HG03135 (cell line): ENCODE results near the gene RASGRP2.

Experiments used
- ATAC-seq: cut with Tn5 transposase; IDR thresholded peaks from one replicate; pipeline ENCODE4 v1.9.1; 2021; ENCODE audit warnings: mild to moderate bottlenecking, moderate library complexity; ENCODE audit not compliant: unreplicated experiment

The RASGRP2 gene

DNA sequence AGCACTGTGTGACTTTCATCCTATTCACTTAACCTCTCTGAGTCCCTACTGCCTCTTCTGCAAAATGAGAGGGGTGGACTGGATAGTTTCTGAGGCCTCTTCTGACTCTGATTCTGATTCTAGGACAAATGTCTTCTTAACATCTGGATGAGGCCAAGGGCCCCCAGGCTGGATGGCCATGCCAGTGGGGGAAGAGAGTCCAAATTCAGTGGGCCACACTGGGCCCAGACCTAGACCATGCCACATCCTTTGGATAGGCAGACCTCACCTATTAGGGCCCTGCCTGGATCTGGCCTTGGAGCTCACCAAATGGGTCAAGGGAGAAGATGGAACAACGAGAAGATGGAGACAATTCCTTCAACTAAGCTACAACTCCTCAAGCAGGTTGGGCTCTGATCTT is 45.5 kb downstream of the RASGRP2 start:
- no peak for ATAC-seq

- no peak for ATAC-seq
Observed at GRCh38 chr11:64697663-64698375, 46.1 kb downstream of the RASGRP2 start.

GRCh38 chr11:64696045-64696444 is 47.9 kb downstream of the RASGRP2 start:
- ATAC-seq, result no peak

DNA sequence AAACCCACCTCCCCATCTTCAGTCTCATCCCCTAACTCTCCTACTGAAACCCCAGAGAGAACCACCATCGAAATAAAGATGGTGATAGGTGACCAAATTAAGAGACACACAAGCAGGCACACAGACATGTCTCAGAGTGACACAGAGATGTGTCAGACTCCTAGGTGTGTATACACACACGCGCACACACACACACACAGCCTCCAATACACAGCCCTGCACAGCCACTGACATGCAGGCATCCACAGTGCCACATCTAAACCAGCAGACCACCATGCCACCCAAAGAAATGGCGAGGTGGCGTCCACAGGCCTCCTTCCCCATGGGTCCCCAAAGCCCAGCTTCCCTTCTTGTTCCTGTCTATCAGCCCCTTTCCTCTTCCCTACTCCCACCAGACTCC is 48.4 kb downstream of the RASGRP2 start:
- ATAC-seq, result no peak

- no peak for ATAC-seq
Observed at GRCh38 chr11:64694821-64695365, 49.0 kb downstream of the RASGRP2 start.

- no peak for ATAC-seq
Observed at GRCh38 chr11:64694026-64694755, 49.8 kb downstream of the RASGRP2 start.

DNA sequence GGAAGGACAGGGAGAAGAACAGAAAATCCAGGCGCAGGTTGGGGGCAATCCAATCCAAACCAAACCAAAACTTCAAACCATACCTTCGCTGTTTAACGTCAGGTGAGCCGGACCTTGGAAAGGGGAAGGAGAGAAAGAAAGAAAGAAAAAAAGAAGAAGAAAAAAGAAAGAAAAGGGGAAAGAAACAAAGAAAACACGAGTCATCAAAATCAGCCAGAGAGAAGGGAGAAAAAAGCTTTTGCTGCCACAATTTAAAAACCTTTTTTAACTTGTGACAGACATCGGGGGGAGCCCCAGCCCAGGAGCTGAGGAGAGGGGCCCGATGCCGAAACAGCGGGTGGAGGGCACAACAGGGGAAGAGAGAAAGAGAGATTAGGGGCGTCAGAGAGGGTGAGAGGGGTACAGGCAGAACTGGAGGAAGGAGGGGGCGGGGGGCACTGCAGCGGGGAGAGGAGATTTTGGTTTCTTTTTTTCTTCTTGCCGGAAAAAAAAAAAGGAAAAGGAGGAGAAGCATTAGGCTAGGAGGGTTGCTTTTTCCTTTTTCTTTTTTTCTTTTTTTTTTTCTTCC is 51.1 kb downstream of the RASGRP2 start:
- no peak for ATAC-seq

DNA sequence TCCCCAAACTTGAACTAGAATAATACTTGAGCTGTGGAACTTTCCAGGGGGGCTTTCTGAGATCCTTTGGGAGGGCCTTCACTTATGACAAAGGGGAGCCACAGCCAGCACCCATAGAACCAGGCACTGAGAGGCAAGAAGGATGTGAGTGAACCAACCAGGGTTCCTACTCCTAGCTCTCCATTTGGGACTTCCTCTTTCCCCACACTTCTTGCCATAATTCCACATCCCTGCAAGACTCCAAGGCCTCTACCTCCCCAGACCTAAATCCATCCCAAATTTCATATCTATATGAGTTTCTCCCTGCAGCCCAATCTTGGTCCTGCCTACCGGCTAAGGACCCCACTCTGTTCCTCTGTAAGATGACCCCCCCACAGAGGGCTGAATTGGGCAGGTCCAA is 52.4 kb downstream of the RASGRP2 start:
- no peak for ATAC-seq

DNA sequence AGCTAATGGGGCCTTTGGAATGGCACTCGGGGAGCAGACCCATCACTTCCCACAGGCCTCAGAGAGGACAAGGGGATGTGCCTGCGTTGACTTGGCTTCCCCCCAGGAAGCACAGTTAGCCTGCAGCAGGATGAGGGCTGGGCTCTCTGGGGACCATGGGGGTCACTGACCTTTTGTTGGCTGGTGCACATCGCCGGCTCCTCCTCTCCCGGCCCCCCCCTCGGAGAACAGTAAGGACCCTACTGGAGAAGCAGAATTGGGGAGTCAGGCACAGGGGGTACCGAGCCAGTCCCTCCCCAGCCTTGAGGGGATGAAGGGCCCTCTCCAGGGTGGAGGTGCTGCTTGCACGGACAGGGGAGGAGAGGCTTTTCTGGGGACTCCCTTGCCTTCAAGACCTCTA is 53.7 kb downstream of the RASGRP2 start:
- no peak for ATAC-seq

DNA sequence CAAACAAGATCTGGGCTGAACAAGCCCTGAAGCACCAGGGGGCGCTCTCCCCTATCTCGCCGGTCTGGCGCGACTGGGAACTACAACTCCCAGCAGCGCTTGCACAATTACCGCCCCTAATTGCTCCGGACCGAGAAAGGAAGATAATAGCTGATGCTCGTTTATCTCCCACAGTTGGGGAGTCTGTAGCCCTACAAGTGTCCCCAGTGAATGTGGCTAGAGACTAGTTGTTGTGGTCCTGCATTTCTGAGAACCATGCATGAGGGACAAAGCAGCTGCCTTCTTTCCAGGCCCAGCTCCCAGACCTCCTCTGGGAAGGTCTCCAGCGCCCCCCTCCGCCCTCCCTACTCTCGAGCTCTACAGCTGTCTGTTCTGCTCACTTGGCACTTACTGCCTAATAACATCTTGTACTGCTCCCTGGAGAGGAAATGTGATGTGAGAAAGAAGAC is 55.4 kb downstream of the RASGRP2 start:
- peak; percentile 85 for ATAC-seq

DNA sequence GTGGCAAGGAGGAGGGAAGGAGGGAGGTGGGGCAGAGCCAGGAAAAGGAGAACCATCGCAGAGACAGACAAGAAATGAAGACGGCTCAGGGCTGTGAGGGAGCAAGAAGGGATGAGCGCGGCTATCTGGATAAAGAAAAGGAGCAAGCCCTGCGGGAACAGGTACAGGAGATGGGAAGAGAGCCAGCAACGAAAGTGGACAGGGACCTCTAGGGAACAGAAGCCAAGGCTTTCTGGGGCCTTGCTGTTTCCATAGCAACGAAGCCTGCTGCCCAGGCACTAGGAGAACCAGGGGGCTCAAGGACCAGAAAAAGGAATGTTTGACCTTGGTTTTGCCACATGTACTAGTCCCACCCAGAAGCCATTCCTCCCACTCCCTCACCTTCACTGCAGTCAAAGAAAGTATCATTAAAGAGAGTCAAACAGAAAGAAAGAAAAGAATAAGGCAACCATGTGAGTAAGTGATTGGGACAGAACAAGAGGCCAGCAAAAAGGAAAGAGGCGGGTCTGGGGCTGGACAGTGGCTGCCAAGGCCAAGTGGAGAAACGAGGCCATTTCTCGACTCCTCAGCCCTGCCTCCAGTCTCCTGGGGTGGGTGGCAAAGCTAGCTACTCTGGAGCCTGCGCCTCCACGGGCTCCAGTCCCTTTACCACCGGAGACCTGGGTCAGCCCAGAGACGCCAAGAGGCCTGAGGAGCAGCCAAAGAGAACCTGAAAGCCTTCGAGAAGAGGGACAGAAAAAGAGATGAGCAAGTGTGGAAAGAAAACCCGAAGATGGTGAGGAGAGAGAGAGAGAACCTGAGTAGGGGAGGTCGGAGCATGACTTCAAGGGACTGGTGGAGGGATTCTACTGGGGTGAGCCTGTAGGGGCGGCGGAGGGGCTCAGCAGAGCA is 56.1 kb downstream of the RASGRP2 start:
- ATAC-seq, result no peak

DNA sequence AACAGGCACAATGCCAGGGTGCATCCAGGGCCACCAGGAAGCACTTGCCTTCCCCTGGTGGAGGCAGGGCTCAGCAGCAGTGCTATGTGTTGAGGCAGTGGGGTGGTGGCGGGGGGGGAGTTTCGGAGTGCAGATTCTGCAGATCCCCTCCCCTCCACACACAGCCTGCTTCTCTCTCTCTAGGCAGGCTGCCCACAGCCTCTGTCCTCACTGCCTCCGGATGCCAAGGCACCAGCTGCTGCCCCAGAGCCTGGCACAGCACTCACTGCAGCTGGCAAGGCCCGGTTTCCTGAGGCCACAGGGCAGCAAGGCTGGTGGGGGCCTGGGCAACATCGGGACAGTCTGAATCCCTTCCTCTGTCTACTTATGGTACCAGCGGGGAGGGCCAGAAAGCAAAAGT is 56.7 kb downstream of the RASGRP2 start:
- ATAC-seq, result no peak

DNA sequence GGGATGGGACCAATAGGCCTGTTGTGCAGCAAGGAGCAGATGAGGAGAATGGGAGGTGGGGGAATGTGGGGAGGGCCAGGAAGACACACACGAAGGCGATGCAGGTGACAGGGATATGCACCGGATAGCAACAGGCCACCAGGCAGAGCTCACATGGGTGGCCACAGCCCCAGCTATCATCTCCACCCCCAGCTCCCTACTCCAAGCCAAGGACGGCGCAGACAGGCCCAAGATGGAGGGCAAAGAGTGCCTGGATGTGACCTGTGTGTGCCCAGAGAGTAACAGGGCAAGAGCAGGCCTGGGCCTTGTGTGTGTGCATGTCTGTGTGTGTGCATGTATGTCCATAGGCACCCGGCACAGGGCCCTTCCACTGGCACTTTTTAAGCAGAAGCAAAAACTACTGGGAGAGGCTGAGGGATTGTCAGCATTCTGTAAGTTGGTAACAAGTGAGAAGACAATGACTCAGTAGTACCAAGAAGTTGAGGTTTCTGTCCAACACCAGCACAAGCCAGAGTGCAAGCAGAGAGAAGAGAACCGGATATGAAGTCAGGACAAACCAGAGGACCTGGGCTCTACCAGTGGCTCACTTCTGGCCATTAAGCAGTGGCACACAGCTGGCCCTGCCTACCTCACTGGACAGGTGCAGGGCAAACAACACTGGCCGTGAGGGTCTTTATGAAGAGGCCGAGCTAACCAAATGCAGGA is 57.3 kb downstream of the RASGRP2 start:
- ATAC-seq, result no peak

- no peak for ATAC-seq
Observed at GRCh38 chr11:64685536-64685935, 58.4 kb downstream of the RASGRP2 start.

DNA sequence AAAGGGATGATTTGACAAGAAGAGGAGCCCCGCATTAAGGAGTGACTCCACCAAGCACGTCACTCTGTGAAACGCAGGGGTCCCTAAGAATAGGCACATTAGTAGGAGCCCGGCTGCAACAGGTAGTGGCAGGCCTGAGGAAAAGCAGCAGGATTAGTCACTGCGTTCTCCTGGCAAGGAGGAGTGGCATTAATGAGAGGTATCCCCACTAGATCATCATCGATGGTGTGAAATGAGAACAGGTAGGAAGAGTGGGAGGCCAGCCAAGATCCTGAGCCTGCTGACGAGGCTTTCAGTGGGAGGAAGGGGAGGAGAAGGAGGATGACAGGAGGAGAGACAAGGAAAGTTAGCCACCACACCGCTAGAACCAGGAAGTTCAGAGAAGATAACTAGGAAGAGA is 59.6 kb downstream of the RASGRP2 start:
- no peak for ATAC-seq

DNA sequence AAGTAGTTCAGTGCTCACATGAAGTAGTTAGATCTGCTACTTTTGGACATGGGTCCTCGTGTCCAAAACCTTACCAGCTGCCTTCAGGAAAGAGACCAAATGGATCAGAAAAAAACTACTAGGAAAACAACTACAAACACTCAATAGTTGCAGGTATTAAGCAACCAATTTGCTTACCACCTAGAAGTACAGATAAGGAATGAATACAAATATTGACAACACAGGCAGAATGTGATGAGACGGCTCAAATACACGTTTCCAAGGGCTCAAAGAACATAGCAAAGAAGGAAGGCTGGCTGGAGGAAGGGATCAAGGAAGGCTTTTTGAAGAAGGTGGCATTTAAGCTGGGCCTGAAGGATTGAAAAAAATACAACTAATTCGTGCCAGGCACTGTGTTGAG is 62.8 kb downstream of the RASGRP2 start:
- no peak for ATAC-seq

DNA sequence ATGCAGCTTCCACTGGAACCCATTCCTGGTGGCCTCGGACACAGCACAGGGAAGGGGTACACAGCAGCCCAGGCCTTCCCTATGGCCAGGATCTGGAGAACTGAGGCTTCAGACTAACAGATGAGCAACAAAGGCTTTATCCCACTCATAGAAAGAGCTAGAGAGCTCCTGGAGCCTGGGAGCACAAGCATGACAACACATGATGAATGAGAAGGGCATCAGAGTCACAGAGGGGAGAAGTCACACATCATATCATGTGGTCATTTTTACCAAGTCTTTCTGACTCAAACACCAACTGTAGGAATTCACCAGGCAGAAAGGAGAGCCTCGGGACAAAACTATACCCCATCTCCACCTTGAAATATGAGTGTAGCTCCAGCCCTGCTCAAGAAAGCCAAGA is 64.1 kb downstream of the RASGRP2 start:
- no peak for ATAC-seq

DNA sequence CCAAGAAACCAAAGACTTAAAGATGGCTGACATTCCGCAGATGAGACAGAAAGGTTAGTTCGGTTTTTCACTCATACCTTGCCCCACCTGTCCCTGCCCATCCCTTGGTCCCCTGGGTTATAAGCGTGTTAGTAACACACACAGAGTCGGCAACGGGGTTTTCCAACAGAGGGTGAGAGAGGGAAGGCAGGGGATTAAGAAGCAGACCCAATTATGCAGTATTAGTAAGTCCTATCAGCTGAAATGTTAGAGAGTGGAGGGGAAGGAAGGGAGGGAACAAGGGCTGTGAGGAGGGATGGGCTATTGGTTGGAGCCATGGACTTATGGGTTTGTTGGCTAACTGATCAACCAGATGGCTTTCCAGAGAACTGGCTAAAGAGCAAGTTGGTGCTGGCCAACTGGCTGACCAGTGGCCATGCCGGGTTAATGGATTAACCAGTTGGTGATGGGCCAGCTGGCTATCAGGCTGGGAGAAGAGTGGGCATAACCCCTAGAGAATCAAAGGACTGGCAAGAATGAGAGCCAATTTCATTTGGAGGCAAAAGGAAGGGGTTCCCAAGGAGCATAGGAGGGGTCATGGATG is 66.4 kb downstream of the RASGRP2 start:
- no peak for ATAC-seq
